Esophagus muscularis mucosa (tissue), 4 donors: Measurements from ENCODE around the gene UBL5.

Experiments
- CTCF ChIP-seq, 3 experiments: fragments of 200-600 bp in 2 of 3; fragments of 450-650 bp in 1 of 3; sonication (generic) in 2 of 3; IDR thresholded peaks; one replicate each; pipeline ENCODE4 v1.5.1; 2017 to 2019; ENCODE audit warnings: antibody characterized with exemption in 3 of 3, mild to moderate bottlenecking in 2 of 3, moderate library complexity in 1 of 3
- EP300 ChIP-seq: sonication (generic); formaldehyde crosslinking; IDR thresholded peaks from one replicate; pipeline ENCODE4 v1.6.1; 2017; ENCODE audit warnings: antibody characterized with exemption
- POLR2A ChIP-seq: fragments of 450-650 bp; IDR thresholded peaks from one replicate; pipeline ENCODE4 v1.6.1; 2017; ENCODE audit warnings: antibody characterized with exemption, moderate library complexity, mild to moderate bottlenecking, low read depth
- POLR2AphosphoS5 ChIP-seq, 2 donors: sonication (generic); formaldehyde crosslinking; IDR thresholded peaks; one replicate each; pipeline ENCODE4 v1.6.1; 2017; ENCODE audit warnings: antibody characterized with exemption in 2 of 2

DNA sequence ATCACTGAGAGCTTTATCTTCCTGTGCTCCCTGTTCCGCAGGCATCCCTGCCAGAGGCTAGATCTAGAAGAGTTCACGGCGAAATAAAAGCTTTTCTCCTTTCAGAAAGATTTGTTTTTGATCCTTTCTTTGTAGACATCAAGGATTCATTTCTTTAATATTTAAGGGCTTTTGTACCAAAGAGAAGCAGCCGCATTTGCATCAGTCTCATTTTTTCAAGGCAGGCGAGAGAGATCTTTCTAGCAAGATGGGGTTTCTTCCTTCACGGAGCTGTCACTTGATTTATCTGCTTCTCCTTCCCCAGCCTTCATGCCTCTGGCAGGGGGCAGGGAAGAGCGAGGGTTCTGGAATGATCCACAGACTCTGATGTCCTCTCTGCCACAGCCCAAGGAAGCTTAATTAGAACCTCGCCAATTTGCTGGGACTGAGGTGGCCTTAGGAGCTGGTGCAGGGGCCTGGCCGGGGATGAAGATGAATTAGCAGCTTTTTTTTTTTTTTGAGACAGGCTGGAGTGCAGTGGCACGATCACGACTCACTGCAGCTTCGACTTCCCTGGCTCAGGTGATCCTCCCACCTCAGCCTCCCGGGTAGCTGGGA is 47.4 kb downstream of the UBL5 start:
- TF ChIP-seq CTCF (IDR thresholded peaks at IDR 0.05) (no peak), POLR2AphosphoS5 (IDR thresholded peaks at IDR 0.05) (no peak), POLR2A (no peak), EP300 (no peak)
